ENCODE data around the gene ODR4. TPM values are rescaled to one million over a fixed set of nuclear protein-coding genes. Genes with fewer than 3 reads are reported as not detected.
"Not testable (repeated sequence)": the region's sequence is repeated elsewhere in the genome, so short reads cannot be mapped to it uniquely, and the experiment has no call there.

The ODR4 gene
- total RNA-seq, 4 donors from 2014 or later = 10.0 to 22.1 (median 15.3) TPM

DNA sequence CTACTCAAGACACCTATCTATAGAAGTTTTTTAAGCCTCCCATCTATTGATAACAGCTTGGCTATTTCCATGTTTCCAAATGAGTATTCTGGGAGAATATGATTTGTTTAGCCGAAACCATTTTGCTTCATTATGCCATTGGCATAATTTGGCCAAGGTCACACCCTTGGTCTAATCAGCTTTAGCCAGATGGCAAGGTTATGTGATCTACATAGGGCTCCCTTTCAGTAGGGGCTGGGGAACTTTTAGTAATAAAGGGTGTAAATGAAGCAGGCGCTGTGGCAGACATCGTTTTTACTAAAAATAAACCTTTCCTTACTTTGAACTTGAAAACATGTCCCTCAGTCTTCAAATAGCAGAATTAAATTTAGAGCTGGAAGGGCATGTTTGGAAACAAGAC is 88.3 kb downstream of the ODR4 start:
- no peak overlapping the region for H3K4me3 ChIP-seq
- H3K27me3 ChIP-seq = no peaks in the 10 kb centered on the region
- H3K27ac ChIP-seq = no peak overlapping the region
- ATAC-seq = no peak
- 69 to 82% methylated on average over 3 of the region's 3 CpGs for WGBS, 2 donors (ENCODE audit: low coverage in 1 of 2)
- H3K9me3 ChIP-seq = no peaks in the 10 kb centered on the region
- H3K36me3 ChIP-seq = no peaks in the 10 kb centered on the region
- no peak for TF ChIP-seq EP300 (IDR thresholded peaks at IDR 0.05)
- TF ChIP-seq POLR2AphosphoS5 (IDR thresholded peaks at IDR 0.05) = no peak
- TF ChIP-seq, protein P1, sequence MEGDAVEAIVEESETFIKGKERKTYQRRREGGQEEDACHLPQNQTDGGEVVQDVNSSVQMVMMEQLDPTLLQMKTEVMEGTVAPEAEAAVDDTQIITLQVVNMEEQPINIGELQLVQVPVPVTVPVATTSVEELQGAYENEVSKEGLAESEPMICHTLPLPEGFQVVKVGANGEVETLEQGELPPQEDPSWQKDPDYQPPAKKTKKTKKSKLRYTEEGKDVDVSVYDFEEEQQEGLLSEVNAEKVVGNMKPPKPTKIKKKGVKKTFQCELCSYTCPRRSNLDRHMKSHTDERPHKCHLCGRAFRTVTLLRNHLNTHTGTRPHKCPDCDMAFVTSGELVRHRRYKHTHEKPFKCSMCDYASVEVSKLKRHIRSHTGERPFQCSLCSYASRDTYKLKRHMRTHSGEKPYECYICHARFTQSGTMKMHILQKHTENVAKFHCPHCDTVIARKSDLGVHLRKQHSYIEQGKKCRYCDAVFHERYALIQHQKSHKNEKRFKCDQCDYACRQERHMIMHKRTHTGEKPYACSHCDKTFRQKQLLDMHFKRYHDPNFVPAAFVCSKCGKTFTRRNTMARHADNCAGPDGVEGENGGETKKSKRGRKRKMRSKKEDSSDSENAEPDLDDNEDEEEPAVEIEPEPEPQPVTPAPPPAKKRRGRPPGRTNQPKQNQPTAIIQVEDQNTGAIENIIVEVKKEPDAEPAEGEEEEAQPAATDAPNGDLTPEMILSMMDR (IDR thresholded peaks at IDR 0.05) = no peak
- no peak for TF ChIP-seq POLR2A (IDR thresholded peaks at IDR 0.05)
- H3K4me1 ChIP-seq = no peaks in the 10 kb centered on the region

DNA sequence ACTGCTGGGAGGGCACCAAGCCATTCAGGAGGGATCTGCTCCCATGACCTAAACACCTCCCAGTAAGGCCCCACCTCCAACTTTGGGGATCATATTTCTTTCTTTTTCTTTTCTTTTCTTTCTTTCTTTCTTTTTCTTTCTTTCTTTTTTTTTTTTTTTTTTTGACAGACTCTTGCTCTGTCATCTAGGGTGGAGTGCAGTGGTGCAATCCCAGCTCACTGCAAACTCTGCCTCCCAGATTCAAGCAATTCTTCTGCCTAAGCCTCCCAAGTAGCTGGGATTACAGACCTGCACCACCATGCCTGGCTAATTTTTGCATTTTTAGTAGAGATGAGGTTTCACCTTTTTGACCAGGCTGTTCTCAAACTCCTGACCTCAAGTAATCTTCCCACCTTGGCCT is 89.9 kb downstream of the ODR4 start:
- not testable (repeated sequence) for H3K27me3 ChIP-seq, H3K4me1 ChIP-seq, ATAC-seq, H3K4me3 ChIP-seq, H3K27ac ChIP-seq, H3K36me3 ChIP-seq, H3K9me3 ChIP-seq

DNA sequence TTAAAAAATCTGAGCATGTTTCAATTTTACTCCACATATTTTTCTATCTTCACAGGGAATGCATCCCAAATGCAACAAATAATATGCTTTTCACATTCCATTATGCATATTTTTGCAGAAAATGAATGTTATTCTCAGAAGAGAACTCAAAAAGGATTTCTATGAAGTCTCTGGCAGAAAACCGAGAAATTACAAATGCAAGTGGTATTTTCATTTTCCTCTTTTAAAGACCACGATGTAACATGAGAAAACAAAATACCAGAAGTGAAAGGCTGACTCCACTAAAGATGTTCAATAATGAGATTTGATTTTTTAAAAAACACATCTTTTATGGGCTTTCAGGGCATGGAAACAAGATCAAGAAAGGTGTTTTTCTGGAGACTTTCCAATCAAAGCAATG is 90.3 kb downstream of the ODR4 start:
- Histone ChIP-seq H3K9me3 (no peaks in the 10 kb centered on the region), H3K27me3 (no peaks in the 10 kb centered on the region), H3K4me1 (no peaks in the 10 kb centered on the region), H3K4me3 (no peak overlapping the region), H3K36me3 (no peaks in the 10 kb centered on the region), H3K27ac (no peak overlapping the region)
- TF ChIP-seq POLR2AphosphoS5 (IDR thresholded peaks at IDR 0.05) = no peak
- no peak for TF ChIP-seq POLR2A (IDR thresholded peaks at IDR 0.05)
- TF ChIP-seq, protein P1 (IDR thresholded peaks at IDR 0.05) = no peak
- TF ChIP-seq EP300 (IDR thresholded peaks at IDR 0.05) = no peak
- 48 to 72% methylated on average over 2 of the region's 2 CpGs for WGBS, 2 donors (ENCODE audit: low coverage in 1 of 2)
- no peak for ATAC-seq

Other genes starting within 250 kb of the ODR4 start
- gene PRG4, start 79.6 kb upstream of the ODR4 start, total RNA-seq = 1 to 10 TPM in 3 of 4 donors, under 1 TPM in 1; 0.16 to 8.5 (median 3.0) TPM
- gene TPR, start 585 bp upstream of the ODR4 start, total RNA-seq = 10 to 100 TPM; 53.7 to 78.8 (median 70.1) TPM
- gene PDC, start 85.3 kb downstream of the ODR4 start, total RNA-seq = not detected

Data from gastroesophageal sphincter (tissue), 4 donors.